NT2/D1 (cell line): ENCODE measurements around the gene ASXL1.

ENCODE experiments used
- SUZ12 ChIP-seq: IDR thresholded peaks from 2 replicates; pipeline ENCODE4 v1.6.1; 2011; ENCODE audit not compliant: insufficient read length, insufficient read depth; ENCODE audit errors: extremely low read depth
- YY1 ChIP-seq: IDR thresholded peaks from 2 replicates; pipeline ENCODE4 v1.6.1; 2011; ENCODE audit not compliant: insufficient read length, insufficient read depth
- ZNF274 ChIP-seq: IDR thresholded peaks from 2 replicates; pipeline ENCODE4 v1.6.1; 2011; ENCODE audit warnings: mild to moderate bottlenecking, low read depth, low read length

DNA sequence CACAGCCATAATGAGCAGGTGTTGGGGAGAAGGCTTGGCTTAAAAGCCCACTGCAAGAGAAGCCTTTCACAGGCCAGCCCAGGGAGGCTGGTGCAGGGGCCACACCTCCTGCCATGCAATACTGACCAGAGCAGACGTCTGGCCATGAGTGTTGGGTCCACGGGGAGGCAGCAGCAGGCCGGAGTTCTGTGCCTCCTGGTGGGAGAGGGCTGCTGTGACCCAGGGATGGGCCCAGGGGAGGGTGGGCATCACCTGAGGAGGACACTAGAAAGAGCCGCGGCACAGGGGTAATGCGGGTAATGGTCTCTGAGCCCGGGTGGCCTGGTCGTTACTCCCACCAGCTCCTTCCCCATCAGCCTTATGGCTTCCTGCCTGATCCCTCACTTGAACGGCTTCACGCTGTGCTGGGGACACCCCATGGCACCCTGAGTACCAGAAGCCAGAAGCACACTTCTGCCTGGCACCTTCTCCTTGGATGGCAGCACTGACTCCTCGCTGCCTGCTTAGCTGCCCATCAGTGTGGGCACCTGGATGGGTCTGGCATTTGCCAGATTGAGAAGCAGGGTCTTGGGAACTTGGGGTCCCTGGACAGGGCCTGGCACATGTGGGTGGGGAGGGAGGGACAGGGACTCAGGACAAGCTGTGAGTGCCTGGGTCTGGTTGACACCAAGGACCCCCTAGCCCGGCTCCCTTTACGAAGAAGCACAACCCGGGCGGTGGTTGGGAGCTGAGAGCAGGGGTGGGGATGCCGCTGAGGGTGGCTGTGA, 108.8 kb downstream of the ASXL1 start:
- no peak for TF ChIP-seq ZNF274
- TF ChIP-seq YY1, result no peak
- no peak for TF ChIP-seq SUZ12
